HuH-7.5 (cell line): ENCODE measurements around the gene CDH16.
"Not testable (repeated sequence)": the region's sequence is repeated elsewhere in the genome, so short reads cannot be mapped to it uniquely, and the experiment has no call there.

Experiments used
- DNase-seq: peaks from one replicate; pipeline ENCODE4 v3.0.0; 2011; ENCODE audit warnings: low spot score

CDH16 gene, protein sequence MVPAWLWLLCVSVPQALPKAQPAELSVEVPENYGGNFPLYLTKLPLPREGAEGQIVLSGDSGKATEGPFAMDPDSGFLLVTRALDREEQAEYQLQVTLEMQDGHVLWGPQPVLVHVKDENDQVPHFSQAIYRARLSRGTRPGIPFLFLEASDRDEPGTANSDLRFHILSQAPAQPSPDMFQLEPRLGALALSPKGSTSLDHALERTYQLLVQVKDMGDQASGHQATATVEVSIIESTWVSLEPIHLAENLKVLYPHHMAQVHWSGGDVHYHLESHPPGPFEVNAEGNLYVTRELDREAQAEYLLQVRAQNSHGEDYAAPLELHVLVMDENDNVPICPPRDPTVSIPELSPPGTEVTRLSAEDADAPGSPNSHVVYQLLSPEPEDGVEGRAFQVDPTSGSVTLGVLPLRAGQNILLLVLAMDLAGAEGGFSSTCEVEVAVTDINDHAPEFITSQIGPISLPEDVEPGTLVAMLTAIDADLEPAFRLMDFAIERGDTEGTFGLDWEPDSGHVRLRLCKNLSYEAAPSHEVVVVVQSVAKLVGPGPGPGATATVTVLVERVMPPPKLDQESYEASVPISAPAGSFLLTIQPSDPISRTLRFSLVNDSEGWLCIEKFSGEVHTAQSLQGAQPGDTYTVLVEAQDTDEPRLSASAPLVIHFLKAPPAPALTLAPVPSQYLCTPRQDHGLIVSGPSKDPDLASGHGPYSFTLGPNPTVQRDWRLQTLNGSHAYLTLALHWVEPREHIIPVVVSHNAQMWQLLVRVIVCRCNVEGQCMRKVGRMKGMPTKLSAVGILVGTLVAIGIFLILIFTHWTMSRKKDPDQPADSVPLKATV

DNA sequence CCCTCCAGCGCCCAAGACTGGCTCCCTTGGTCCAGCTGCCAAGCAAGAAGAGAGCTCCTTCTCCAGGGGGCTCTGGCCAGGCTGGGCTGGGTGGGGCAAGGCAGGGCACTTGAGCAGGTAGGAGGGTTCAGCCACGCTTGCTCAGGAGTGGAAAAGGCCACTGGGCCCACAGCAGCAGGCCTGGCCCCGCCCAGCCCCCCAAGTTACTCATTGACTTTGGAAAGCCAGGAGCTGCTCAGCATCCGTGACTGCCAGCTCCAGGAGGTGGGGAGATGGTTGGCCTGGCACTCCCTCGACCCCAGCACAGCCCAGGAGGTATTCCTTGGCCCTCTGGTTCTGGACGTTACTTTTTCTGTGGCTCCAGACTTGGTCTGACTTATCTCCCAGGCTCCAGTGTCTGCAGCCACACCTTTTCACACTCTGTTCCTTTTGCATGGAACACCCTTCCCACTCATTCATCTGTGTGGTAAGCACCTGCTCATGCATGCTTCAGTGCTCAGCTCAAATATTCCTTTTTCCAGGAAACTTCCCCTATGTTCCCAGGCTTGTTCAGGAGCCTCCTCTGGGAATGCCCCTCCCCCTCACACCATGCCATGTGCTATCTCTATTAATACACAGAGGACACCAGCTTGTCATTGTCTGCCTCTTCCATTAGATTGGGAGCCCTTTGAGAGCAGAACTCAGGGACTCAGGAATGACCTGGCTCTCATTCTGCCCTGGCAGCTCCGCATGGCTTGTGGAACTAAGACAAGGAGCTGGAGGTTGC is at the start of gene CDH16:
Gene CDH16 (minus strand): TSS at position 83 of the 766 bp plus-strand sequence. CDS start 820 bp downstream, outside the sequence.
- DNase-seq = no peak

DNA sequence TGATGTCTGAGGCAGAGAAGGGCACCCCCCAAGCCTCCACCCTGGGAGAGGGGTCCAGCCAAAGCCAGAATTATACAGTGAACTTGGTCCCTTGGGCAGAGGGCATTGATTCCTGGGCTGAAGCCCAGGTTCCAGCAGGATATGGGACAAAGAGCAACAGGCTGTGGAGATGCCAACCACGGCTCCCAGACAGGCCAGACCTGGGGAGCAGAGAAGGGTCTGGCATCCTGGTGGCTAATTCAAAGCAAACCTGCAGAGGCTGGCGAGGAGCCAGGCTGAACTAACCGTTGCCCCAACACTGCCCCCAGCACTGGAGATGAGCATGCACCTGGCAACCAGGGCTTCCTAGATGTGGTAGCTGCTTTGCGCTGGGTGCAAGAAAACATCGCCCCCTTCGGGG is 45.4 kb upstream of the CDH16 start:
- DNase-seq = no peak

DNA sequence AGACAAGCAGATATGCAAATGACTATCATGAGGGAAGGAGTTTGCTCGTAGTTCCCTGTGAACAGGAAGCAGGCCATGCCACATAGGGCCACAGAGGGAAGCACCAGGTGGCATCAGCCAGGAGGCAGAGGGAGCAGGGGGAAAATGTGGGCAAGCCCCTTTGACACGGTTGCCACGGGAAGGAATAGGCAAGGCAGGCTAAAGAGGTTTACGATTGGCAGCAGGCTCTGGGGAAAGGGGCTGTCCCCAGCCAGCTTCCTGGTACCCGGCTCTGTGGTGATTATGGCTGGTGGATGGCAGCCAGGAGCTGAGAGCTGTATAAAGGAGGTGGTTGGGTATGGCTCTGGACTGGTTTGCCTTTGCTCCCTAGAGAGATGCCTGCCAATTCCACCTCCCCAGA is 43.2 kb upstream of the CDH16 start:
- DNase-seq = no peak

DNA sequence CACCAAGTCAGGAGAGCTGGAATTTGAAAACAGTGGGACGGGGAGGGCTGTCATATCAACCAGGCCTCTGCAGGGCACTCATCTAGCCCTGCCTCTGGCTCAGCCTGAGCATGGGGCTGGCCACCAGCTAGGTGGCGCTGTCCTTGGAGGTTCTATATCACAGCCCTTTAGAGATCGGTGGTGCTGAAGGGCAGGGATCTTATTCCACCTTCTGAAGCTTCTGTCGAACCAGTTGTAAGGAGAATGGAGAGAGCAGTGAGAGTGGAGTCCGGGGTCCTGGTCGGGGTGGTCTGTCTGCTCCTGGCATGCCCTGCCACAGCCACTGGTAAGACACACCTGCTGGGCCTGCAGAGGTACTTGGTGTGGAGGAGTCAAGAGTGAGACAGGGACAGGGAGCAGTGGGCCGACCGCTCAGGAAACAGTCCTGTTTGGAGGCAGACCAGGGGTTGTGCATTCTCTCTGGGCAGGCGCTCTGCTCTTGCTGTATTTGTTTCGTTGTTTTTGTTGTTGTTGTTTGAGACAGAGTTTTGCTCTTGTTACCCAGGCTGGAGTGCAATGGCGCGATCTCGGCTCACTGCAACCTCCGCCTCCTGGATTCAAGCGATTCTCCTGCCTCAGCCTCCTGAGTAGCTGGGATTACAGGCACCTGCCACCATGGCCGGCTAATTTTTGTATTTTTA is 42.5 kb upstream of the CDH16 start, which contains the start of gene CES3:
Gene CES3 (plus strand): TSS at position 202 of the 680 bp plus-strand sequence. CDS start 42 bp downstream, at position 244.
- DNase-seq = peak; percentile 62

DNA sequence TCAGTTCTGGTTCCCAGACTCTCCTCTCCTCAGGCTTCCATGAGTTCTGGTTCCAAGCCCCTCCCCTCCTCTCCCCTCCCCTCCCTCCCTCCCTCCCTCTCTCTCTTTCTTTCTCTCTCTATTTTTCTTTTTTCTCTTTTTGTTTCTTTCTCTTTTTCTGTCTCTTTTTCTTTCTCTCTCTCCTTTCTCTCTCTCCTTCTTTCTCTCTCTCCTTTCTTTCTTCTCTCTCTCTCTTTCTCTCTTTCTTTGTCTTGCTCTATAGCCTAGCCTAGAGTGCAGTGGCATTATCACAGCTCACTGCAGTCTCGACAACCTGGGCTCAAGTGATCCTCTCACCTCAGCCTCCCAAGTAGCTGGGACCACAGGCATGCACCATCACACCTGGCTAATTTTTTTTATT is 41.6 kb upstream of the CDH16 start:
- no peak for DNase-seq

DNA sequence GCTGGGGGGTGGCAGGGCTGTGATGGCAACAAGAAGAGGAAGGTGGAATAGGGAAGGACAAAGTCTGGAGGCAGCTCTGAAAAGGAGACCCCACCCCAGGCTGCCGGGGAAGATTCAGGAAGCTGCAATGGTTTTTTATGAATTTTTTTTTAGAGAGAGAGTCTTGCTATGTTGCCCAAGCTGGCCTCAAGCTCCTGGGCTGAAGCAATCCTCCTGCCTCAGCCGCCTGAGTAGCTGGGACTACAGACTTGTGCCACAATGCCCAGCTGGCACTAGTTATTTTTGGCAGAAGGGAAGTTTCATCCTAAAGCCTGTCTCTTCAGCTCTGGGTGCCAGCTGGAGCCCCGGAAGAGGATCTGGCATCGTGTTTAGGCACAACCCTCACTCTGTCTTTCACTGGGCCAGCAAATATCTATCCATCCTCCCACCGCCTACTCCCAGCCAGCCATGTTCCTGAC is 41.0 kb upstream of the CDH16 start:
- no peak for DNase-seq

DNA sequence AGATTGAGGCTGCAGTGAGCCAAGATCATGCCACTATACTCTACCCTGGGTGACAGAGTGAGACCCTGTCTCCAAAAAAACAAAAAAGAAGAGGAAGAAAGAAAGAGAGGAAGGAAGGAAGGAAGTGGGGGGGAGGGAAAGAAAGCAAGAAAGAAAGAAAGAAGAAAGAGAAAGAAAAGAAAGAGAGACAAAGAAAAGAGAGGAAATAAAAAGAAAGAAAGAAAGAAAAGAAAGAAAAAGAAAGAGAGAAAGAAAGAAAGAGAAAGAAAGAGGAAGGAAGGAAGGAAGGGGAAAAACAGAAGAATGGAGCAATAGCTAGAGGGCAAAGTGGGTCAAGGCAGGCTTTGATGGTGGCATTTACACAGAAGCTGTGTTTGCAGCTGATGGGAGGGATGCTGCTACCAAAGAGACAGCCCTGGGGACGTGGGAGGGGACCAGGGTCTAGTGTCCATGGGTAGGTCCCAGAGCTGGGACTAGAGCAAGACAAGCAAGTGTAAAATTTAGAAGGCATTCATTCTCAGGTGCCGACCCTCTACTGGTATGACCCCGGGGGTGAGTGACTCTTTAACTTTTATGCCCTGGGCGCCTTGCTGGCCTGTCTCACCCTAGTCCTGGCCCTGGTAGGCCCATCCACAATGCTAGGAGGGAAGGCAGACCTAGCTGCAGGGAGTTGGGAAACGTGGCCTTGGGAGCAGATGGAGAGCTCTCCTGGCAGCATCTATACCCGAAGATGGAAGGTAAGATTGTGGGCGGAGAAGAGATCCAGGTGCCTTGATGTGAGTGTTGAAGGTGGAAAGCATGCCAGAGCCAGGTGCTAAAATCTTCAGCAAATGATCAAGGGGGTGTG is 40.4 kb upstream of the CDH16 start:
- DNase-seq = no peak

DNA sequence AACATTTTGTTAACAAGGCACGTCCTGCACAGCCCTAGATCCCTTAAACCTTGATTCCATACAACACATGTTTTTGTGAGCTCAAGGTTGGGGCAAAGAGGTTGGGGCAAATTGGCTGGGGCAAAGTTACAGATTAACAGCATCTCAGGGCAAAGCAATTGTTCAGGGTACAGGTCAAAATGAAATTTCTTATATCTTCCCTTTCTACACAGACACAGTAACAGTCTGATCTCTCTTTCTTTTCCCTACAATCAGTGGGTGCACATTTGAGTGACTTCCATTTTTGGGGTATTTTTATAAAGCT is 37.4 kb upstream of the CDH16 start:
- not testable (repeated sequence) for DNase-seq

DNA sequence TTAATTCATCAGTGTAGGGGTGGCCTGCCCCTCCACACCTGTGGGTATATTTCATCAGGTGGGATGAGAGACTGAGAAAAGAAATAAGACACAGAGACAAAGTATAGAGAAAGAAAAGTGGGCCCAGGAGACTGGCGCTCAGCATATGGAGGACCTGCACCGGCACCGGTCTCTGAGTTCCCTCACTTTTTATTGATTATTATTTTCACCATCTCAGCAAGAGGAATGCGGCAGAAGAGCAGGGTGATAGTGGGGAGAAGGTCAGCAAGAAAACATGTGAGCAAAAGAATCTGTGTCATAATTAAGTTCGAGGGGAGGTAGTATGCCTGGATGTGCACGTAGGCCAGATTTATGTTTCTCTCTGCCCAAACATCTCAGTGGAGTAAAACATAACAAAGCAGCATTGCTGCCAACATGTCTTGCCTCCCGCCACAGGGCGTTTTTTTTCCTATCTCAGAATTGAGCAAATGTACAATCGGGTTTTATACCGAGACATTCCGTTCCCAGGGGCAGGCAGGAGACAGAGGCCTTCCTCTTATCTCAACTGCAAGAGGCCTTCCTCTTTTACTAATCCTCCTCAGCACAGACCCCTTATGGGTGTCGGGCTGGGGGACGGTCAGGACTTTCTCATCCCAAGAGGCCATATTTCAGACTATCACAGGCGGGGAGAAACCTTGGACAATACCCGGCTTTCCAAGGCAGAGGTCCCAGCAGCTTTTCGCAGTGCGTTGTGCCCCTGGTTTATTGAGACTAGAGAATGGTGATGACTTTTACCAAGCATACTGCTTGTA is 36.9 kb upstream of the CDH16 start:
- not testable (repeated sequence) for DNase-seq

DNA sequence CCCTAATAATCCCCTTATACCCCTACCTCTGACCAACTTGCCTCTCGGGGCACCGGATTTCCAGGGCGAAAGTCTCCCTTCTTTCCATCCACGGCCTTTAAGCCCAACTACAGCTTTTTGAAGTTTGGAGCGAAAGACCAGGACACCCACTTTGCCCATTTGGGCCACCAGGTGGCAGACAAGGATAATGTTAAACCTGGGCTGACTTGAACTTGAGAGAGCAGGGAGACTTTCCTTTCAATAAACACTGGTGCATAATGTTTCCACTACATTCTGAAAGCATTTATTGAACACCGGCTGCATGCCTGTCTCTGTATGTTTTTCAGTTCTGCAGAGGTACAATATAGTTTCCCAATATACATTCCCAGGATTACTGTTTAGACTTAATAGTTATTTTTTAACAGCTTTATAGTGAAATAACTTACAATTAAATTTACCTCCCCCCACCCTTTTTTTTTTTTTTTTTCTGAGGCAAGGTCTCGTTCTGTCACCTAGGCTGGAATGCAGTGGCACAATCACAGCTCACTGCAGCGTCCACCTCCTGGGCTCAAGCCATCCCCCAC is 35.5 kb upstream of the CDH16 start:
- DNase-seq = peak; percentile 70

DNA sequence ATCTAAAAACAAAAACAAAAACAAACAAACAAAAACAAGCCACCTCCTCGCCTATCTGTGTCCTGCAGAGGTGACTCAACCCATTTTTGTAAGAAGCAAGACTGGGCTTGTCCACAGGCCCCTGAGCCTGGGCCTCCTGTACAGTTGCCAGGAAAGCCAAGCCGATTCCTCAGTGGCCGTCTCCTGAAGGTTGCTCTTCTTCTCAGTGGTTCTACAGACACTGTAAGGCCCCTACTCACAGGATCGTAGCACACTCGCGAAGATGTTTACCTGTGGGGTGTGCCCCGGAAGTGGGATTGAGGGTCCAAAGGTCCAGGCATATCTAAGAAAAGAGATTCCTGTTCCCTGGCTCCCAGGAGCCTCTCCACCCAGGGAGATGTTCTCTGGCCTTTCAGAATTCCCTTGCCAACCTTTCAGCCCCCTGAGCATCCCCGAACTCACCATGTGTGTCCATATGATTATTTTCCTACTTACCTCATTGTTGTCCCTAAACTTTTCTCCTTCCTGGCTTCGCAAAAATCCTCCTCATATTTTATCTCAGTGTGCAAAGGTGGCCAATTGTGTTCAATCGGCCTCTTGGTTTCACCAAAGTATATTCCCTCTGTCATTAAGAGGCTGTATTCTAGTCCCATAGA is 34.9 kb upstream of the CDH16 start:
- no peak for DNase-seq

DNA sequence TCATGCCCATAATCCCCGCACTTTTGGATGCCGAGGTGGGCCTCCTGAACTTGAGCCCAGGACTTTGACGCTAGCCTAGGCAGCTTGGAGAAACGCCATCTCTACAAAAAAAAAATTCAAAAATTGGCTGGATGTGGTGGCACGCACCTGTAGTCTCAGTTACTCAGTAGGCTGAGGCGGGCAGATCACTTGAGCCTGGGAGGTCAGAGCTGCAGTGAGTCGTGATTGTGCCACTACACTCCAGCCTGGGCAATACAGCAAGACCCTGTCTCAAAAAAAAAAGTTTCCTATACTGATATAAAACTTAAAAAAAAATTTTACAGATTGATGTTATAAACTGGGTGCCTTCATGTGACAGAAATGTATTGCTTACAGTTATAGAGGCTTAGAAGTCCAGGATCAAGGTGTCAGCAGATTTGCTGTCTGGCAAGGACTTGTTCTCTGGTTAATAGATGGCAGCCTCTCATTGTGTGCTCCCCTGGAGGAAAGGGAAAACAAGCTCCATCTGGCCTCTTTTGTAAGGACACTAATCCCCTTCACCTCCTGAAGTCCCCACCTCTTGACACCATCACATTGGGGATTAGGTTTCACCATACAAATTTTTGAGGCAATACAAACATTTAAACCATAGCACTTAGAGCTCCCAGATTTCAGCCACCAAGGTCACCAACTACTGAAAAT is 33.9 kb upstream of the CDH16 start:
- DNase-seq = no peak

DNA sequence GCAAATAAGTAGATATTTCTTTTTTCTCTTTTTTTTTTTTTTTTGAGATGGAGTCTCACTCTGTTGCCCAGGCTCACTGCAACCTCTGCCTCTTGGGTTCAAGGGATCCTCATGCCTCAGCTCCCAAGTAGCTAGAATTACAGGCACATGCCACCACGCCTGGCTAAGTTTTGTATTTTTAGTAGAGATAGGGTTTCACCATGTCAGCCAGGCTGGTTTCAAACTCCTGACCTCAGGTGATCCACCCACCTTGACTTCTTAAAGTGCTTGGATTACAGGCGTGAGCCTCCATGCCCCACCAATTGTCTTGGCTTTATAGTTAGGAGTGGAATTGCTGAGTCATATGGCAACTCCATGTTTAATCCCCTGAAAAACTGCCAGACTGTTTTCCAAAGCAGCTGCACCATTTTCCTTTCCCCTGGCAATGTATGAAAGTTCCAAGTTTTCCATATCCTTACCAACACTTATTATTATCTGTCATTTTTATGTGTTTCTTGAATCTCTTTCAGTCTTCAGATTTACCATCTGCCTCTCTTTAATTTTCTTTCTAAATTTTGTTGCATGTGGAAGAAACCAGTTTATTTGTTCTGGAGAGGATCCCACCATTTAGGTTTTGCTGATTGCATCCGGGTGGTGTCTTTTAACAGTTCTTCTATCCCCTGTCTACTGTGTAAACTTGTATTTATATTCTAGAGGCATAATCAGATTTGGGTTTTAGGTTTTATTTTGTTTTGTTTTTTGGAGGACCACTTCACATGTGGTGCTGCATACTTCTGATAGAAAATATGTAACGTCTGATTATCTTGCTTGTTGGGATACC is 32.5 kb upstream of the CDH16 start:
- no peak for DNase-seq

DNA sequence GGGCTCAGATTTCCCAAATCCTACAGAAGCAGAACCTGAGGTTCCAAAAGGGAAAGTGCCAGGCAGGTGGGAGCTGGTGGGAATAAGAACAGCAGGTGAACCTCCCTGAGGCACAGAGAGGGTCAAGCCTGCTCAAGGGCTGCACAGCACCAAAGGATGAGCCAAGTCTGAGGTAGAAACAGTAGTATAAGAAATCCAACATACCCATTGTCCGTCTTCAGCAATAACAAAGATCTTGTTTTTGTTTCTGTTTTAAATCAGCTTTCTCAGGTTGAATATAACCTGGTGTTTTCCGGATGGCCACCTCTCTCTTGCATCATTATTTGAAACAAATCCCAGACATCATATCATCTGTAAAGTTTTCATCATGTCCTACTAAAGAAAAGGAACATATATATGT is 31.8 kb upstream of the CDH16 start:
- DNase-seq = no peak

DNA sequence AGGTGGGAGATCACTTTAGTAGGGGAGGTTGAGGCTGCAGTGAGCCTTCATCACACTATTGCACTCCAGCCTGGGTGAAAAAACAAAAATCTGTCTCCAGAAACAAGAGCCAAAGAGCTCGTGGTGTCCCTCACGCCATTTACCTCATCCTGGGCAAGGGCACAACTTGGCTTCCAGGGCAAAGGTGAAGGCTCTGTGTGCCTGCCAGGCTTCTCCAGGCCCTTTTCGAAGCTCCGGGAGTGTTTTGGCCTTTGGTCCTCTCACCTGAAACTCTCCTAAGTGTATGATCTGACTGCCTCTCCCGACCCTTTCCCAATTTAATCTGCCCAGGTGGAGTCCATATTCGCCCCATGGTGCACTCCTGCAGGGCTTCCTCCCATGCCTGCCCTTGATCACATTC is 30.8 kb upstream of the CDH16 start:
- DNase-seq = no peak

DNA sequence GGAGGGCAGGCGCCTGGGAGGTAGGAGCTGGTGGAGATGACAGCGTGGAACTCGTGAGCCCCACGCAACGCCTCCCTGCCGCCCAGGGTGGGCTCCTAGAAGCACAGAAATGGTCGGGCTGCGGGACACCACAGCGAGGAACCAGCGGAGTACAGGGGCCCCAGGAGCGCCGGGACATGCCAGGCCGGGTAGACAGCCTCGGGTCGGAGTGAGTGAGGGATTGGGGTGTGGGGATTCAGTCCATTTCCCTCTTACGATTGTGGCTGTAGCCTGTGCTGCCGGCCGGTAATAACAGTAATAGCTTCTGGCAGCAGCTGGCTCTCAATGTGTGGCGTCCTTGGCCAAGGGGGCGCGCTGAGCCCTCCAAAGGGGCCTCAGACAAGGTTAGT is 30.1 kb upstream of the CDH16 start:
- DNase-seq = no peak

DNA sequence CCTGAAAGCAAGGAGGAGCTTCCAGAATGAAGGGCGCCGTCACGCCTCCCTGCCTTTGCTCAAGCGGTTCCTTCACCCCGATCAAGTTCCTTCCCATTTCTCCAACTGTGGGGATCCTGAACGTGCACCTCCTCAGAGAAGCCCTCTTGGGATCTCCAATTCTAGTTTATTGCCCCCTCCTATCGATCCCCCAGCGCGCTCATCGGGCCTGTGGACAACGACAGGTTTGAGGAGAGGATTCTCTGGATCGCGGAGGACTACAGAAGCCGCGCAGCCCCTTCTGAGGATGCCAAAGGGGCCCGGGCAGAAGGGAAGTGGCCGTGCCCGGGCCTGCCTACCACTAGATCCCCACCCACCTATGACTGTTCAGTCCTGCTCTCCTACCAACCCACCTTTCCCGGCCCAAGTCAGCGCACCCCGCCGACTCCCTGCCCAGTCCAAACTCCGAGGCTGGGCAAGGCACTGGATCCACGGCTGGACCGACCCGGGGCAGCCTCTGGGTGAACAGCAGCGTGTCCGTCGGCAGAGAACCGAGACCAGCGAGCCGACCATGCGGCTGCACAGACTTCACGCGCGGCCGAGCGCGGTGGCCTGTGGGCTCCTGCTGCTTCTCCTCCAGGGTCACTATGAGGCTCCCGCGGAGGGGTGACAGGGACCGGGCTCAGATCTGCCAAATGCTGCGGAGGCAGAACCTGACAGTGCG is 29.6 kb upstream of the CDH16 start:
- DNase-seq = no peak
